HepG2 (cell line): Measurements from ENCODE around the gene IL17RC. TPM values are rescaled to one million over a fixed set of nuclear protein-coding genes. Genes with fewer than 3 reads are reported as not detected.

Experiments
- ARID4A ChIP-seq: sonication (generic); formaldehyde crosslinking; IDR thresholded peaks from 2 replicates; pipeline ENCODE4 v1.5.0; 2020; ENCODE audit warnings: mild to moderate bottlenecking, missing genetic modification reagents, borderline replicate concordance
- BCLAF1 ChIP-seq: fragments of 450-650 bp; IDR thresholded peaks from 2 replicates; pipeline ENCODE4 v1.6.1; 2017; ENCODE audit warnings: mild to moderate bottlenecking
- CENPX ChIP-seq: sonication (generic); formaldehyde crosslinking; IDR thresholded peaks from 2 replicates; pipeline ENCODE4 v1.9.0; 2021; ENCODE audit warnings: mild to moderate bottlenecking, missing genetic modification reagents, moderate library complexity
- ETV6 ChIP-seq: sonication (generic); formaldehyde crosslinking; conservative IDR thresholded peaks from 2 replicates; pipeline ENCODE4 v1.4.0; 2020; ENCODE audit warnings: missing genetic modification reagents
- FOXC1 ChIP-seq: sonication (generic); formaldehyde crosslinking; IDR thresholded peaks from 2 replicates; pipeline ENCODE4 v1.8.0; 2022; ENCODE audit warnings: mild to moderate bottlenecking, missing genetic modification reagents, borderline replicate concordance
- KDM2A ChIP-seq: sonication (generic); formaldehyde crosslinking; IDR thresholded peaks from 2 replicates; pipeline ENCODE4 v1.4.0; 2020; ENCODE audit warnings: low read depth, missing genetic modification reagents, borderline replicate concordance
- MAFK ChIP-seq, 2 experiments: IDR thresholded peaks in 1 of 2; conservative IDR thresholded peaks in 1 of 2; 2 replicates each; pipeline ENCODE4 v1.6.1; 2011; ENCODE audit warnings: improper control_type of control experiment in 2 of 2, low read length in 2 of 2
- MIER2 ChIP-seq: IDR thresholded peaks from 2 replicates; pipeline ENCODE4 v1.6.1; 2016; ENCODE audit warnings: missing biosample characterization, missing genetic modification reagents
- ONECUT2 ChIP-seq: sonication (generic); formaldehyde crosslinking; IDR thresholded peaks from 2 replicates; pipeline ENCODE4 v1.4.0; 2020; ENCODE audit warnings: missing genetic modification reagents
- POLR2A ChIP-seq, 2 experiments: IDR thresholded peaks; 2 replicates each; pipeline ENCODE4 v1.6.1; 2011; ENCODE audit warnings: low read depth in 2 of 2, low read length in 2 of 2, mild to moderate bottlenecking in 1 of 2, moderate library complexity in 1 of 2; ENCODE audit not compliant: insufficient read depth in 1 of 2
- ZNF430 ChIP-seq: sonication (generic); formaldehyde crosslinking; IDR thresholded peaks from 2 replicates; pipeline ENCODE4 v1.9.0; 2021; ENCODE audit warnings: mild to moderate bottlenecking, missing genetic modification reagents
- ZNF468 ChIP-seq: sonication (generic); formaldehyde crosslinking; IDR thresholded peaks from 2 replicates; pipeline ENCODE4 v1.8.0; 2022; ENCODE audit warnings: mild to moderate bottlenecking, moderate library complexity, missing genetic modification reagents
- ZNF607 ChIP-seq: sonication (generic); formaldehyde crosslinking; IDR thresholded peaks from 2 replicates; pipeline ENCODE4 v1.5.1; 2020; ENCODE audit warnings: missing genetic modification reagents, mild to moderate bottlenecking, borderline replicate concordance
- ZNF776 ChIP-seq: sonication (generic); formaldehyde crosslinking; IDR thresholded peaks from 2 replicates; pipeline ENCODE4 v1.4.0; 2020; ENCODE audit warnings: mild to moderate bottlenecking, missing genetic modification reagents
- ZSCAN30 ChIP-seq: sonication (generic); formaldehyde crosslinking; IDR thresholded peaks from 2 replicates; pipeline ENCODE4 v1.5.0; 2020; ENCODE audit warnings: mild to moderate bottlenecking, missing genetic modification reagents
- polyA plus RNA-seq, 8 experiments: library from polyadenylated mRNA; depleted of rRNA in 3 of 8; stranded (reverse) in 7 of 8; unstranded in 1 of 8; fragments of >200 nt; fragmentation: Illumina TruSeq in 4 of 8; extraction: Trizol in 4 of 8; gene quantifications; 2 replicates each; pipeline versions ENCODE4 v1.2.1 to v1.2.3, GENCODE V29; 2011 to 2016; ENCODE audit warnings: low read depth in 4 of 8, missing spikeins in 1 of 8, mixed read lengths in 1 of 8; ENCODE audit not compliant: insufficient read depth in 1 of 8
- total RNA-seq, 5 experiments: library from RNA; depleted of rRNA; stranded (reverse); fragments of >200 nt; fragmentation: Illumina TruSeq; extraction: Trizol; gene quantifications; 2 replicates each; pipeline ENCODE4 v1.2.3, GENCODE V29; 2016; ENCODE audit warnings: low read depth in 1 of 5
- TF ChIP-seq, protein P1 (sequence below): sonication (generic); formaldehyde crosslinking; IDR thresholded peaks from 2 replicates; pipeline ENCODE4 v1.4.0; 2020; ENCODE audit warnings: missing genetic modification reagents

Gene IL17RC
- total and polyA plus RNA-seq, 2 of the 13 experiments (the other 11 are each of a cell fraction or from before 2014, with no cell fraction given) = 20.7 to 24.0 TPM

- TF ChIP-seq BCLAF1 (no peak), MAFK (conservative IDR thresholded peaks at IDR 0.05 in 1 of 2, IDR thresholded peaks at IDR 0.05 in 1 of 2; ENCODE audit: low read length in 2 of 2) (no peak), ZSCAN30 (CRISPR knock-in tag) (no peak), ZNF430 (CRISPR knock-in tag) (peak; percentile 63; the same call in 1 of the 2 replicates), ARID4A (peak; percentile 73; the same call in 1 of the 2 replicates), ONECUT2 (CRISPR knock-in tag) (no peak), MIER2 (CRISPR knock-in tag) (no peak), ETV6 (CRISPR knock-in tag) (no peak), KDM2A (CRISPR knock-in tag) (peak; percentile 66), FOXC1 (CRISPR knock-in tag) (no peak), CENPX (CRISPR knock-in tag) (no peak), POLR2A (IDR thresholded peaks at IDR 0.05; ENCODE audit: insufficient read depth in 1 of 2, low read depth in 2 of 2, low read length in 2 of 2) (peak in 1 of 2 experiments; percentile 50; a peak in 1 of 4 replicates), ZNF776 (no peak), ZNF468 (CRISPR knock-in tag) (no peak), ZNF607 (CRISPR knock-in tag) (no peak)
- TF ChIP-seq, protein P1, sequence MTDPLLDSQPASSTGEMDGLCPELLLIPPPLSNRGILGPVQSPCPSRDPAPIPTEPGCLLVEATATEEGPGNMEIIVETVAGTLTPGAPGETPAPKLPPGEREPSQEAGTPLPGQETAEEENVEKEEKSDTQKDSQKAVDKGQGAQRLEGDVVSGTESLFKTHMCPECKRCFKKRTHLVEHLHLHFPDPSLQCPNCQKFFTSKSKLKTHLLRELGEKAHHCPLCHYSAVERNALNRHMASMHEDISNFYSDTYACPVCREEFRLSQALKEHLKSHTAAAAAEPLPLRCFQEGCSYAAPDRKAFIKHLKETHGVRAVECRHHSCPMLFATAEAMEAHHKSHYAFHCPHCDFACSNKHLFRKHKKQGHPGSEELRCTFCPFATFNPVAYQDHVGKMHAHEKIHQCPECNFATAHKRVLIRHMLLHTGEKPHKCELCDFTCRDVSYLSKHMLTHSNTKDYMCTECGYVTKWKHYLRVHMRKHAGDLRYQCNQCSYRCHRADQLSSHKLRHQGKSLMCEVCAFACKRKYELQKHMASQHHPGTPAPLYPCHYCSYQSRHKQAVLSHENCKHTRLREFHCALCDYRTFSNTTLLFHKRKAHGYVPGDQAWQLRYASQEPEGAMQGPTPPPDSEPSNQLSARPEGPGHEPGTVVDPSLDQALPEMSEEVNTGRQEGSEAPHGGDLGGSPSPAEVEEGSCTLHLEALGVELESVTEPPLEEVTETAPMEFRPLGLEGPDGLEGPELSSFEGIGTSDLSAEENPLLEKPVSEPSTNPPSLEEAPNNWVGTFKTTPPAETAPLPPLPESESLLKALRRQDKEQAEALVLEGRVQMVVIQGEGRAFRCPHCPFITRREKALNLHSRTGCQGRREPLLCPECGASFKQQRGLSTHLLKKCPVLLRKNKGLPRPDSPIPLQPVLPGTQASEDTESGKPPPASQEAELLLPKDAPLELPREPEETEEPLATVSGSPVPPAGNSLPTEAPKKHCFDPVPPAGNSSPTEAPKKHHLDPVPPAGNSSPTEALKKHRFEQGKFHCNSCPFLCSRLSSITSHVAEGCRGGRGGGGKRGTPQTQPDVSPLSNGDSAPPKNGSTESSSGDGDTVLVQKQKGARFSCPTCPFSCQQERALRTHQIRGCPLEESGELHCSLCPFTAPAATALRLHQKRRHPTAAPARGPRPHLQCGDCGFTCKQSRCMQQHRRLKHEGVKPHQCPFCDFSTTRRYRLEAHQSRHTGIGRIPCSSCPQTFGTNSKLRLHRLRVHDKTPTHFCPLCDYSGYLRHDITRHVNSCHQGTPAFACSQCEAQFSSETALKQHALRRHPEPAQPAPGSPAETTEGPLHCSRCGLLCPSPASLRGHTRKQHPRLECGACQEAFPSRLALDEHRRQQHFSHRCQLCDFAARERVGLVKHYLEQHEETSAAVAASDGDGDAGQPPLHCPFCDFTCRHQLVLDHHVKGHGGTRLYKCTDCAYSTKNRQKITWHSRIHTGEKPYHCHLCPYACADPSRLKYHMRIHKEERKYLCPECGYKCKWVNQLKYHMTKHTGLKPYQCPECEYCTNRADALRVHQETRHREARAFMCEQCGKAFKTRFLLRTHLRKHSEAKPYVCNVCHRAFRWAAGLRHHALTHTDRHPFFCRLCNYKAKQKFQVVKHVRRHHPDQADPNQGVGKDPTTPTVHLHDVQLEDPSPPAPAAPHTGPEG = no peak
Observed at GRCh38 chr3:9916734-9917680, at the start of gene IL17RC (continued).
